ENCODE measurements around the gene KMT2B.

The KMT2B gene

DNA sequence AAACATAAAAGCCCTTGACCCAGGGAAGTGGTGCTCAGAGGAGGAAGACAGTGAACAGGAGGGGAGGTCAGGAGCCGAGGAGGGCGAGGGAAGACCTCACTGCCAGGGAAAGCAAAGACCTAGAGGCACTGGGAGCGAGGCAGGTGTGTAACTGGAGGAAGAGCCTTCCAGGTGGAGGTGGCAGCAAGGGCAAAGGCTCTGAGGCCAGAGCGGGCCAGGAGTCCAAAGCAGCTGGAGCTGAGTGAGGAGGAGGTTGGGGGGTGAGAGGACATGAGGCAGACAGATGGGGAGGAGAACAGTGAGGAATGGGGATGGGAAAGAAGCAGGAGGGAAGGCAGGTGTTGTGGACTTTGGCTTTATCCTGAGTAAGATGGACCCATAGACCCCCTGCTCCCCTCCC lies 47.8 kb upstream of the KMT2B start:
- peaks cover 6% of the 10 kb centered on the region; the same call in 1 of the 2 replicates for H3K27me3 ChIP-seq (ENCODE audit: insufficient read depth, low read length)
- TF ChIP-seq, protein P1, sequence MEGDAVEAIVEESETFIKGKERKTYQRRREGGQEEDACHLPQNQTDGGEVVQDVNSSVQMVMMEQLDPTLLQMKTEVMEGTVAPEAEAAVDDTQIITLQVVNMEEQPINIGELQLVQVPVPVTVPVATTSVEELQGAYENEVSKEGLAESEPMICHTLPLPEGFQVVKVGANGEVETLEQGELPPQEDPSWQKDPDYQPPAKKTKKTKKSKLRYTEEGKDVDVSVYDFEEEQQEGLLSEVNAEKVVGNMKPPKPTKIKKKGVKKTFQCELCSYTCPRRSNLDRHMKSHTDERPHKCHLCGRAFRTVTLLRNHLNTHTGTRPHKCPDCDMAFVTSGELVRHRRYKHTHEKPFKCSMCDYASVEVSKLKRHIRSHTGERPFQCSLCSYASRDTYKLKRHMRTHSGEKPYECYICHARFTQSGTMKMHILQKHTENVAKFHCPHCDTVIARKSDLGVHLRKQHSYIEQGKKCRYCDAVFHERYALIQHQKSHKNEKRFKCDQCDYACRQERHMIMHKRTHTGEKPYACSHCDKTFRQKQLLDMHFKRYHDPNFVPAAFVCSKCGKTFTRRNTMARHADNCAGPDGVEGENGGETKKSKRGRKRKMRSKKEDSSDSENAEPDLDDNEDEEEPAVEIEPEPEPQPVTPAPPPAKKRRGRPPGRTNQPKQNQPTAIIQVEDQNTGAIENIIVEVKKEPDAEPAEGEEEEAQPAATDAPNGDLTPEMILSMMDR (IDR thresholded peaks at IDR 0.05; ENCODE audit: low read length) = no peak
- TF ChIP-seq EZH2 (IDR thresholded peaks at IDR 0.05; ENCODE audit: borderline replicate concordance, low read length) = no peak
- no peaks in the 10 kb centered on the region for H3K4me1 ChIP-seq (ENCODE audit: insufficient read depth, low read length, severe bottlenecking)
- H3F3A ChIP-seq (ENCODE audit: insufficient read depth, low read length) = no peaks in the 10 kb centered on the region
- no peak overlapping the region for H3K4me3 ChIP-seq (ENCODE audit: low read depth, low read length, poor library complexity, severe bottlenecking)
- H3K9ac ChIP-seq (ENCODE audit: low read length) = no peak overlapping the region
- no peak overlapping the region for H2AFZ ChIP-seq (ENCODE audit: low read length)
- no peaks in the 10 kb centered on the region for H3K79me2 ChIP-seq (ENCODE audit: insufficient read depth, low read length)
- H3K9me3 ChIP-seq (ENCODE audit: low read length) = no peaks in the 10 kb centered on the region
- H3K36me3 ChIP-seq (ENCODE audit: insufficient read depth, low read length) = no peaks in the 10 kb centered on the region
- no peaks in the 10 kb centered on the region for H4K20me1 ChIP-seq (ENCODE audit: insufficient read depth, low read length)
- H3K9me2 ChIP-seq (ENCODE audit: low read depth, low read length) = no peaks in the 10 kb centered on the region
- no peak overlapping the region for H3K4me2 ChIP-seq (ENCODE audit: low read length)
- H3K27ac ChIP-seq (ENCODE audit: low read depth, low read length, poor library complexity, severe bottlenecking) = no peak overlapping the region

DNA sequence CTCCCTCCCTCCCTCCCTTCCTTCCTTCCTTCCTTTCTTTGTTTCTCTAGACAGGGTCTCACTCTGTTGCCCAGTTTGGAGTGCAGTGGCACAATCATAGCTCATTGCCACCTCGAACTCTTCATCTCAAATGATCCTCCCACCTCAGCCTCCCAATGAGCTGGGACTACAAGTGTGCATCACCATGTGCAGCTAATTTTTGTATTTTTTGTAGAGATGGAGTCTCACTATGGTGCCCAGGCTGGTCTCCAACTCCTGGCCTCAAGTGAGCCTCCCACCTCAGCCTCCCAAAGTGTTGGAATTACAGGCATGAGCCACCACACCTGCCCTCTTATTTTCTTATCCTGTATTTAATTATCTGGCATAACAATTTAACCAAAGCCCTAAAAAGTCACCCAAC lies 47.1 kb upstream of the KMT2B start:
- TF ChIP-seq, protein P1 (IDR thresholded peaks at IDR 0.05; ENCODE audit: low read length) = no peak
- no peak for TF ChIP-seq EZH2 (IDR thresholded peaks at IDR 0.05; ENCODE audit: borderline replicate concordance, low read length)
- H3K27me3 ChIP-seq (ENCODE audit: insufficient read depth, low read length) = peaks cover 6% of the 10 kb centered on the region
- no peaks in the 10 kb centered on the region for H3K9me3 ChIP-seq (ENCODE audit: low read length)
- no peaks in the 10 kb centered on the region for H3K4me1 ChIP-seq (ENCODE audit: insufficient read depth, low read length, severe bottlenecking)
- no peaks in the 10 kb centered on the region for H3F3A ChIP-seq (ENCODE audit: insufficient read depth, low read length)
- no peaks in the 10 kb centered on the region for H3K9me2 ChIP-seq (ENCODE audit: low read depth, low read length)
- no peaks in the 10 kb centered on the region for H4K20me1 ChIP-seq (ENCODE audit: insufficient read depth, low read length)
- H3K4me2 ChIP-seq (ENCODE audit: low read length) = no peak overlapping the region
- no peak overlapping the region for H3K4me3 ChIP-seq (ENCODE audit: low read depth, low read length, poor library complexity, severe bottlenecking)
- no peak overlapping the region for H3K27ac ChIP-seq (ENCODE audit: low read depth, low read length, poor library complexity, severe bottlenecking)
- H3K79me2 ChIP-seq (ENCODE audit: insufficient read depth, low read length) = no peaks in the 10 kb centered on the region
- no peak overlapping the region for H2AFZ ChIP-seq (ENCODE audit: low read length)
- no peak overlapping the region for H3K9ac ChIP-seq (ENCODE audit: low read length)
- H3K36me3 ChIP-seq (ENCODE audit: insufficient read depth, low read length) = no peaks in the 10 kb centered on the region

DNA sequence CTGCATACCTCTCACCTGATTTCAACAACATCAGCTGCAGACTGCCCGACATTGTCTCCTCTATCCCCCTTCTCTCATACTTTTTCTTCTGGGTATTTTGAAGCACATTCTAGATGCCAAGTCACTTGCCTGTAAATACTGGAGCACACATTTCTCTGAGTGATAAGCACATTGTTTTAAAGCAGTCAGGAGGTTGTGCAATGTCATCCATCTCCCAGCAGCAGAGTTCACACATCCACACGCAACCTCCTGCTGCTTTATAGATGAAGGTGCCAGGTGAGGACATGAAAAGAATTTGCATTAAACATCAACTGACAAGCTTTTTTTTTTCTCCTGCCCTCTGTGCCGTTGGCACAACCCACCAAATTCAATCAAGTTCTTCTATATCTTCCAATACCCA lies 46.0 kb upstream of the KMT2B start:
- no peak overlapping the region for H2AFZ ChIP-seq (ENCODE audit: low read length)
- H3K79me2 ChIP-seq (ENCODE audit: insufficient read depth, low read length) = no peaks in the 10 kb centered on the region
- no peak for TF ChIP-seq EZH2 (IDR thresholded peaks at IDR 0.05; ENCODE audit: borderline replicate concordance, low read length)
- TF ChIP-seq, protein P1 (IDR thresholded peaks at IDR 0.05; ENCODE audit: low read length) = no peak
- no peaks in the 10 kb centered on the region for H4K20me1 ChIP-seq (ENCODE audit: insufficient read depth, low read length)
- no peak overlapping the region for H3K9ac ChIP-seq (ENCODE audit: low read length)
- H3K4me3 ChIP-seq (ENCODE audit: low read depth, low read length, poor library complexity, severe bottlenecking) = no peak overlapping the region
- no peaks in the 10 kb centered on the region for H3K36me3 ChIP-seq (ENCODE audit: insufficient read depth, low read length)
- H3K4me2 ChIP-seq (ENCODE audit: low read length) = no peak overlapping the region
- no peaks in the 10 kb centered on the region for H3K4me1 ChIP-seq (ENCODE audit: insufficient read depth, low read length, severe bottlenecking)
- H3K27ac ChIP-seq (ENCODE audit: low read depth, low read length, poor library complexity, severe bottlenecking) = no peak overlapping the region
- no peaks in the 10 kb centered on the region for H3F3A ChIP-seq (ENCODE audit: insufficient read depth, low read length)
- no peaks in the 10 kb centered on the region for H3K9me3 ChIP-seq (ENCODE audit: low read length)
- no peaks in the 10 kb centered on the region for H3K9me2 ChIP-seq (ENCODE audit: low read depth, low read length)
- peaks cover 4% of the 10 kb centered on the region; the same call in 1 of the 2 replicates for H3K27me3 ChIP-seq (ENCODE audit: insufficient read depth, low read length)

Measured in OCI-LY1 (cell line).